Endothelial cell of umbilical vein (primary cell): ENCODE measurements around the gene TGM6. TPM values are rescaled to one million over a fixed set of nuclear protein-coding genes. Genes with fewer than 3 reads are reported as not detected.

ENCODE experiments used
- BruUV-seq: library from RNA; stranded (reverse); fragments of 400-500 nt; replicated peaks from 2 replicates; lab custom pipeline; 2021; lab: Mats Ljungman, UMichigan
- CTCF ChIA-PET: fragments of 300-600, 350-600 bp; sonication (Branson Sonifier 250); formaldehyde crosslinking; loops from one replicate; lab custom pipeline; 2021; ENCODE audit warnings: antibody characterized with exemption, inconsistent platforms; lab: Charles Lee
- POLR2A ChIA-PET: fragments of 300-600, 350-600 bp; sonication (Branson Sonifier 250); formaldehyde crosslinking; loops from one replicate; lab custom pipeline; 2021; ENCODE audit warnings: antibody characterized with exemption, inconsistent platforms; lab: Charles Lee
- DNase-seq: peaks from one replicate; pipeline ENCODE4 v3.0.0-alpha.2; 2011; ENCODE audit warnings: low read depth, low spot score
- FAIRE-seq: peaks from 2 replicates; lab custom pipeline; 2011; peaks lifted over from hg19 to GRCh38; lab: Jason Lieb, UNC
- H2AFZ ChIP-seq: 2 replicates; pipeline ENCODE4 v1.6.0; 2012; ENCODE audit warnings: low read depth, low read length, control low read depth, inconsistent platforms
- H3K27ac ChIP-seq: 2 replicates; pipeline ENCODE4 v1.5.1; 2011; ENCODE audit warnings: low read depth, mild to moderate bottlenecking, control low read depth, low read length, moderate library complexity; ENCODE audit not compliant: insufficient read depth
- H3K27me3 ChIP-seq, 2 experiments: 2 replicates each; pipeline versions ENCODE4 v1.6.0 to v1.6.1; 2011; ENCODE audit warnings: low read length in 2 of 2, mixed read lengths in 1 of 2; ENCODE audit not compliant: control insufficient read depth in 2 of 2, insufficient read depth in 2 of 2
- H3K36me3 ChIP-seq, 2 experiments: 2 replicates in 1 of 2; 3 replicates in 1 of 2; pipeline ENCODE4 v1.5.1; 2011; ENCODE audit warnings: low read length in 2 of 2, mild to moderate bottlenecking in 1 of 2, moderate library complexity in 1 of 2; ENCODE audit not compliant: control insufficient read depth in 2 of 2, insufficient read depth in 2 of 2; ENCODE audit errors: extremely low read depth in 1 of 2
- H3K4me1 ChIP-seq: 3 replicates; pipeline ENCODE4 v1.5.1; 2011; ENCODE audit warnings: mild to moderate bottlenecking, low read length; ENCODE audit not compliant: control insufficient read depth, insufficient read depth; ENCODE audit errors: extremely low read depth
- H3K4me2 ChIP-seq: 2 replicates; pipeline ENCODE4 v1.6.1; 2011; ENCODE audit warnings: low read length, control low read depth, mixed read lengths; ENCODE audit not compliant: insufficient read depth
- H3K4me3 ChIP-seq, 3 experiments: fragments of 200-600 bp in 1 of 3; sonication (generic), shearing (Covaris generic) in 1 of 3; replicated peaks in 1 of 3; 2 replicates each; pipeline ENCODE4 v1.5.1; 2011 to 2016; ENCODE audit warnings: control low read depth in 3 of 3, low read length in 3 of 3, mild to moderate bottlenecking in 2 of 3, inconsistent platforms in 1 of 3, low read depth in 1 of 3, moderate library complexity in 1 of 3; ENCODE audit not compliant: insufficient read depth in 1 of 3
- H3K79me2 ChIP-seq: 2 replicates; pipeline ENCODE4 v1.6.0; 2012; ENCODE audit warnings: low read length, inconsistent platforms; ENCODE audit not compliant: control insufficient read depth, insufficient read depth
- H3K9ac ChIP-seq: replicated peaks from 2 replicates; pipeline ENCODE3; 2011; ENCODE audit warnings: low read length, control low read depth; ENCODE audit not compliant: insufficient read depth; ENCODE audit errors: extremely low read depth
- H3K9me1 ChIP-seq: replicated peaks from 3 replicates; pipeline ENCODE4 v1.6.0; 2011; ENCODE audit warnings: mild to moderate bottlenecking, low read length; ENCODE audit not compliant: control insufficient read depth, insufficient read depth; ENCODE audit errors: extremely low read depth
- H3K9me3 ChIP-seq: replicated peaks from 2 replicates; pipeline ENCODE4 v1.5.1; 2012; ENCODE audit warnings: low read length, inconsistent platforms; ENCODE audit not compliant: control insufficient read depth, insufficient read depth
- H4K20me1 ChIP-seq: replicated peaks from 2 replicates; pipeline ENCODE3; 2011; ENCODE audit warnings: mild to moderate bottlenecking, low read length; ENCODE audit not compliant: control insufficient read depth, insufficient read depth; ENCODE audit errors: extremely low read depth
- CTCF ChIP-seq, 2 donors: IDR thresholded peaks; 1 replicate in 1 of 2; 2 replicates in 1 of 2; pipeline ENCODE4 v1.5.1; 2011; ENCODE audit warnings: low read length in 2 of 2, mild to moderate bottlenecking in 2 of 2, moderate library complexity in 2 of 2, control low read depth in 1 of 2, inconsistent platforms in 1 of 2, low read depth in 1 of 2; ENCODE audit not compliant: insufficient read depth in 1 of 2; ENCODE audit errors: extremely low read depth in 1 of 2
- EZH2 ChIP-seq: IDR thresholded peaks from 2 replicates; pipeline ENCODE4 v1.6.1; 2012; ENCODE audit warnings: borderline replicate concordance, low read depth, mild to moderate bottlenecking, moderate library complexity, low read length, inconsistent platforms; ENCODE audit not compliant: severe bottlenecking
- FOS ChIP-seq: IDR thresholded peaks from 2 replicates; pipeline ENCODE4 v1.6.1; 2011; ENCODE audit warnings: mild to moderate bottlenecking, low read length, moderate library complexity, borderline replicate concordance; ENCODE audit not compliant: insufficient read depth
- GATA2 ChIP-seq: IDR thresholded peaks from 2 replicates; pipeline ENCODE4 v1.7.0; 2011; ENCODE audit warnings: low read depth, mild to moderate bottlenecking, moderate library complexity, mixed read lengths, low read length; ENCODE audit not compliant: insufficient read length, insufficient read depth
- JUN ChIP-seq: IDR thresholded peaks from 2 replicates; pipeline ENCODE4 v1.6.1; 2011; ENCODE audit warnings: borderline replicate concordance, low read depth; ENCODE audit not compliant: insufficient read length, insufficient read depth
- MAX ChIP-seq: IDR thresholded peaks from 2 replicates; pipeline ENCODE4 v1.6.1; 2011; ENCODE audit not compliant: insufficient read depth, insufficient read length
- MYC ChIP-seq: IDR thresholded peaks from one replicate; pipeline ENCODE4 v1.6.1; 2011; ENCODE audit warnings: mild to moderate bottlenecking, low read depth, low read length
- POLR2A ChIP-seq: IDR thresholded peaks from 2 replicates; pipeline ENCODE4 v1.6.1; 2012; ENCODE audit warnings: low read depth, mild to moderate bottlenecking, control low read depth, low read length
- POLR2AphosphoS5 ChIP-seq: IDR thresholded peaks from 2 replicates; pipeline ENCODE4 v1.6.1; 2012; ENCODE audit warnings: low read depth, mild to moderate bottlenecking, control low read depth, low read length, moderate library complexity; ENCODE audit not compliant: insufficient read depth
- dilution Hi-C: fragments of 300-500 bp; cut with MboI; formaldehyde crosslinking; loops from one replicate; pipeline ENCODE4 v1.15.0; 2019; ENCODE audit warnings: low sequenced_read_pairs; ENCODE audit not compliant: extremely low pct_ligation_motif_present
- intact Hi-C: fragments of 100-400 bp; cut with micrococcal nuclease; formaldehyde crosslinking; loops from one replicate; pipeline ENCODE4 v1.10.0; 2022
- polyA plus RNA-seq, 4 experiments: library from polyadenylated mRNA; depleted of rRNA in 3 of 4; stranded (reverse) in 3 of 4; unstranded in 1 of 4; fragments of >200 nt; gene quantifications; 2 replicates each; pipeline versions ENCODE4 v1.2.1 to v1.2.3, GENCODE V29; 2011 to 2012; ENCODE audit warnings: missing spikeins in 1 of 4
- total RNA-seq: library from RNA; stranded (reverse); gene quantifications from 2 replicates; pipeline ENCODE4 v1.2.3, GENCODE V29; 2021

The TGM6 gene
- total and polyA plus RNA-seq, 2 donors (not counting 3 experiments of a cell fraction or from before 2014, with no cell fraction given), result not detected

GRCh38 chr20:2455771-2456497, 75.2 kb downstream of the TGM6 start:
- H3K9me3 ChIP-seq, result no peaks in the 10 kb centered on the region
- H3K27ac ChIP-seq, result no peak overlapping the region
- no peaks in the 10 kb centered on the region for H3K79me2 ChIP-seq
- no peak for FAIRE-seq
- H3K9ac ChIP-seq, result no peak overlapping the region
- dilution Hi-C loops (no loop called here), intact Hi-C loops (loop anchor here (2.0 to 10.0 kb wide), 2 partner anchors 351 to 449 kb away; partner anchors contain the start of gene STK35)
- ChIA-PET POLR2A (no interaction called here), CTCF (interaction anchor here (0.7 to 2.6 kb wide), 11 partner anchors 10 to 679 kb away, joined by 3 to 20 read pairs (median 4); partner anchors contain the start of gene SNRPB)
- peaks cover 3 to 15% of the 10 kb centered on the region in 2 experiments for H3K36me3 ChIP-seq
- H3K9me1 ChIP-seq, result no peaks in the 10 kb centered on the region
- DNase-seq, result no peak
- no peaks in the 10 kb centered on the region for H4K20me1 ChIP-seq
- no TSS peak for BruUV-seq
- no peaks in the 10 kb centered on the region for H3K4me1 ChIP-seq
- H2AFZ ChIP-seq, result no peak overlapping the region
- no peak overlapping the region for H3K4me2 ChIP-seq
- H3K27me3 ChIP-seq, result no peaks in the 10 kb centered on the region
- TF ChIP-seq GATA2, result no peak
- no peak for TF ChIP-seq CTCF (IDR thresholded peaks at IDR 0.05; ENCODE audit: extremely low read depth in 1 of 2, insufficient read depth in 1 of 2, low read depth in 1 of 2, low read length in 2 of 2)
- TF ChIP-seq MYC, result no peak
- TF ChIP-seq EZH2, result no peak
- TF ChIP-seq MAX, result no peak
- no peak for TF ChIP-seq POLR2A
- TF ChIP-seq FOS, result no peak
- no peak for TF ChIP-seq JUN
- no peak for TF ChIP-seq POLR2AphosphoS5
- no peak overlapping the region for H3K4me3 ChIP-seq
